Tibial nerve (tissue), 4 donors: ENCODE results near the gene TNFRSF18.

Experiments
- EP300 ChIP-seq, 2 donors: sonication (generic); formaldehyde crosslinking; IDR thresholded peaks; one replicate each; pipeline ENCODE4 v1.6.1; 2017; ENCODE audit warnings: antibody characterized with exemption in 2 of 2, mild to moderate bottlenecking in 1 of 2
- POLR2A ChIP-seq, 2 donors: fragments of 450-650 bp; IDR thresholded peaks; one replicate each; pipeline ENCODE4 v1.6.1; 2017; ENCODE audit warnings: antibody characterized with exemption in 2 of 2, mild to moderate bottlenecking in 2 of 2, moderate library complexity in 2 of 2
- TF ChIP-seq, protein P1 (sequence below), 5 experiments: fragments of 200-600 bp in 3 of 5; fragments of 450-650 bp in 2 of 5; sonication (generic) in 3 of 5; IDR thresholded peaks; one replicate each; pipeline ENCODE4 v1.5.1; 2016 to 2019; ENCODE audit warnings: antibody characterized with exemption in 5 of 5, mild to moderate bottlenecking in 3 of 5, moderate library complexity in 2 of 5

- TF ChIP-seq, protein P1, sequence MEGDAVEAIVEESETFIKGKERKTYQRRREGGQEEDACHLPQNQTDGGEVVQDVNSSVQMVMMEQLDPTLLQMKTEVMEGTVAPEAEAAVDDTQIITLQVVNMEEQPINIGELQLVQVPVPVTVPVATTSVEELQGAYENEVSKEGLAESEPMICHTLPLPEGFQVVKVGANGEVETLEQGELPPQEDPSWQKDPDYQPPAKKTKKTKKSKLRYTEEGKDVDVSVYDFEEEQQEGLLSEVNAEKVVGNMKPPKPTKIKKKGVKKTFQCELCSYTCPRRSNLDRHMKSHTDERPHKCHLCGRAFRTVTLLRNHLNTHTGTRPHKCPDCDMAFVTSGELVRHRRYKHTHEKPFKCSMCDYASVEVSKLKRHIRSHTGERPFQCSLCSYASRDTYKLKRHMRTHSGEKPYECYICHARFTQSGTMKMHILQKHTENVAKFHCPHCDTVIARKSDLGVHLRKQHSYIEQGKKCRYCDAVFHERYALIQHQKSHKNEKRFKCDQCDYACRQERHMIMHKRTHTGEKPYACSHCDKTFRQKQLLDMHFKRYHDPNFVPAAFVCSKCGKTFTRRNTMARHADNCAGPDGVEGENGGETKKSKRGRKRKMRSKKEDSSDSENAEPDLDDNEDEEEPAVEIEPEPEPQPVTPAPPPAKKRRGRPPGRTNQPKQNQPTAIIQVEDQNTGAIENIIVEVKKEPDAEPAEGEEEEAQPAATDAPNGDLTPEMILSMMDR (IDR thresholded peaks at IDR 0.05), result no peak
- TF ChIP-seq EP300 (IDR thresholded peaks at IDR 0.05) (no peak), POLR2A (IDR thresholded peaks at IDR 0.05) (no peak)
Measured at GRCh38 chr1:1236945-1237873, 30.8 kb upstream of the TNFRSF18 start.
